Activated T-cell treated with anti-CD3 and anti-CD28 coated beads, Interleukin-2, amount 50 U/mL, for 24 hours (primary cell): ENCODE data around the gene ZDHHC14.

Source experiments
- DNase-seq: peaks from one replicate; pipeline ENCODE4 v3.0.0-alpha.2; 2020
- H3K27ac Mint-ChIP-seq: 2 replicates; pipeline ENCODE4 v1.8.0; 2020; ENCODE audit warnings: mild to moderate bottlenecking, mixed read lengths
- H3K27me3 Mint-ChIP-seq: 2 replicates; pipeline ENCODE4 v1.8.0; 2020; ENCODE audit warnings: mixed read lengths
- H3K36me3 Mint-ChIP-seq: 2 replicates; pipeline ENCODE4 v1.8.0; 2020; ENCODE audit warnings: low read depth, mixed read lengths
- H3K4me1 Mint-ChIP-seq: 2 replicates; pipeline ENCODE4 v1.8.0; 2020; ENCODE audit warnings: low read depth, mixed read lengths
- H3K4me3 Mint-ChIP-seq: 2 replicates; pipeline ENCODE4 v1.8.0; 2020; ENCODE audit warnings: mild to moderate bottlenecking, moderate library complexity, mixed read lengths
- H3K9me3 Mint-ChIP-seq: 2 replicates; pipeline ENCODE4 v1.8.0; 2020; ENCODE audit warnings: mixed read lengths

The ZDHHC14 gene

GRCh38 chr6:157724960-157725741, 344.2 kb downstream of the ZDHHC14 start:
- H3K4me1 Mint-ChIP-seq, result peaks cover 3% of the 10 kb centered on the region
- no peak overlapping the region for H3K4me3 Mint-ChIP-seq
- H3K36me3 Mint-ChIP-seq, result no peaks in the 10 kb centered on the region
- H3K9me3 Mint-ChIP-seq, result peaks cover 15% of the 10 kb centered on the region
- no peaks in the 10 kb centered on the region for H3K27me3 Mint-ChIP-seq
- H3K27ac Mint-ChIP-seq, result no peak overlapping the region
- DNase-seq, result peak; percentile 15

GRCh38 chr6:157725836-157726235, 344.8 kb downstream of the ZDHHC14 start:
- Mint-ChIP-seq H3K27ac (no peak overlapping the region), H3K9me3 (peaks cover 15% of the 10 kb centered on the region), H3K36me3 (no peaks in the 10 kb centered on the region), H3K27me3 (no peaks in the 10 kb centered on the region), H3K4me1 (peaks cover 3% of the 10 kb centered on the region), H3K4me3 (no peak overlapping the region)
- no peak for DNase-seq

GRCh38 chr6:157726892-157727628, 346.1 kb downstream of the ZDHHC14 start:
- Mint-ChIP-seq H3K9me3 (peaks cover 15% of the 10 kb centered on the region), H3K36me3 (no peaks in the 10 kb centered on the region), H3K4me3 (no peak overlapping the region), H3K4me1 (peaks cover 3% of the 10 kb centered on the region), H3K27ac (no peak overlapping the region), H3K27me3 (no peaks in the 10 kb centered on the region)
- DNase-seq, result no peak
